SK-N-MC (cell line): ENCODE measurements around the gene MYPN.

Experiments used
- EZH2 ChIP-seq: fragments of 200-600 bp; sonication (generic); IDR thresholded peaks from one replicate; pipeline ENCODE4 v1.6.1; 2017; ENCODE audit warnings: antibody characterized with exemption
- POLR2AphosphoS5 ChIP-seq: IDR thresholded peaks from 2 replicates; pipeline ENCODE4 v1.6.1; 2012; ENCODE audit warnings: mild to moderate bottlenecking, low read depth, low read length, borderline replicate concordance

DNA sequence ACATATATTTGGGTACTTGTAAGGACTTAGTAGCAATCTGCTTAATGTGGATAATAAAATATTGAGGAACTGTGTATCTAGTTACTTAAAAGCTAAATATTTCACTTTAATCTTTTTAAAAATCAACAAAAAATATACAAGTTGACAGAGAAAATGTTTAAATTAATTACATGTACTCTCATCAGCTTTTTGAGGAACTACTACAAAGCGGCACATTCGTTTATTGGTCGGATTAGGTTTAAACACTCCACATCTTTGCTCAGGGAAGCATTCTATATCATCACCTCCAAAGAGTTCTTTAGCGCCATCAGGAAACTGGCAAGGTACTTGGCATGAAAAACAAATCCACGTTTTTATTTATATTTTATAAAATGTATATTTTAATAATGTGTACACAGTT lies 121.0 kb downstream of the MYPN start:
- TF ChIP-seq POLR2AphosphoS5 (no peak), EZH2 (no peak)
